Breast epithelium (tissue), 3 donors: Measurements from ENCODE around the gene INPP5K.

ENCODE experiments used
- CTCF ChIP-seq, 3 donors: fragments of 450-650 bp; IDR thresholded peaks; one replicate each; pipeline ENCODE4 v1.5.1; 2016 to 2017; ENCODE audit warnings: antibody characterized with exemption in 3 of 3, mild to moderate bottlenecking in 3 of 3, moderate library complexity in 3 of 3
- POLR2AphosphoS5 ChIP-seq, 3 donors: sonication (generic); formaldehyde crosslinking; IDR thresholded peaks; one replicate each; pipeline ENCODE4 v1.6.1; 2017; ENCODE audit warnings: antibody characterized with exemption in 3 of 3

- no peak for TF ChIP-seq CTCF (IDR thresholded peaks at IDR 0.05)
- TF ChIP-seq POLR2AphosphoS5 (IDR thresholded peaks at IDR 0.05), result no peak
Observed at GRCh38 chr17:1467258-1467657, 49.2 kb downstream of the INPP5K start.
